Neural cell (in vitro differentiated cells): Measurements from ENCODE around the gene MAP6. TPM values are rescaled to one million over a fixed set of nuclear protein-coding genes. Genes with fewer than 3 reads are reported as not detected.

Experiments
- H2AFZ ChIP-seq: fragments of 200-600, 300-800 bp; sonication (generic), shearing (Covaris generic); 2 replicates; pipeline ENCODE4 v1.6.0; 2014; ENCODE audit warnings: low read depth, mild to moderate bottlenecking, antibody characterized with exemption, low read length, moderate library complexity
- H3F3A ChIP-seq: fragments of 200-600 bp; shearing (Covaris generic); 2 replicates; pipeline ENCODE4 v1.6.1; 2016; ENCODE audit warnings: mild to moderate bottlenecking, moderate library complexity, mixed read lengths, antibody characterized with exemption, low read length; ENCODE audit not compliant: insufficient read depth, poor library complexity, severe bottlenecking
- H3K27ac ChIP-seq: fragments of 200-600, 300-800 bp; sonication (generic), shearing (Covaris generic); 2 replicates; pipeline ENCODE4 v1.5.1; 2014; ENCODE audit warnings: mild to moderate bottlenecking, low read length, moderate library complexity
- H3K27me3 ChIP-seq: fragments of 300-800, 200-600 bp; sonication (generic), shearing (Covaris generic); 2 replicates; pipeline ENCODE4 v1.6.0; 2014; ENCODE audit warnings: mild to moderate bottlenecking, low read depth, low read length, moderate library complexity; ENCODE audit not compliant: insufficient read depth
- H3K36me3 ChIP-seq: fragments of 300-800, 200-600 bp; sonication (generic), shearing (Covaris generic); 2 replicates; pipeline ENCODE4 v1.5.1; 2014; ENCODE audit warnings: mild to moderate bottlenecking, antibody characterized with exemption, low read length, moderate library complexity; ENCODE audit not compliant: insufficient read depth
- H3K4me2 ChIP-seq: fragments of 300-800, 200-600 bp; sonication (generic), shearing (Covaris generic); 2 replicates; pipeline ENCODE4 v1.6.0; 2014; ENCODE audit warnings: mild to moderate bottlenecking, low read length
- H3K4me3 ChIP-seq: fragments of 300-800, 200-600 bp; sonication (generic), shearing (Covaris generic); 2 replicates; pipeline ENCODE4 v1.5.1; 2014; ENCODE audit warnings: mild to moderate bottlenecking, low read length, moderate library complexity
- H3K79me2 ChIP-seq: fragments of 200-600 bp; shearing (Covaris generic); replicated peaks from 2 replicates; pipeline ENCODE4 v1.6.0; 2014; ENCODE audit warnings: mild to moderate bottlenecking, low read length, moderate library complexity; ENCODE audit not compliant: insufficient read depth
- H3K9ac ChIP-seq: fragments of 300-800, 200-600 bp; sonication (generic), shearing (Covaris generic); 2 replicates; pipeline ENCODE4 v1.6.1; 2016; ENCODE audit warnings: mild to moderate bottlenecking, low read length, mixed read lengths
- H3K9me2 ChIP-seq: fragments of 200-600 bp; shearing (Covaris generic); 2 replicates; pipeline ENCODE4 v1.6.1; 2016; ENCODE audit warnings: mild to moderate bottlenecking, low read length, mixed read lengths; ENCODE audit not compliant: insufficient read depth
- H3K9me3 ChIP-seq: fragments of 200-600, 300-800 bp; sonication (generic), shearing (Covaris generic); 2 replicates; pipeline ENCODE4 v1.6.1; 2016; ENCODE audit warnings: mild to moderate bottlenecking, mixed run types, low read length, moderate library complexity, mixed read lengths
- H4K20me1 ChIP-seq: fragments of 200-600 bp; shearing (Covaris generic); 2 replicates; pipeline ENCODE4 v1.6.1; 2016; ENCODE audit warnings: mild to moderate bottlenecking, mixed run types; ENCODE audit not compliant: insufficient read depth
- CTCF ChIP-seq: fragments of 450-650 bp; IDR thresholded peaks from 2 replicates; pipeline ENCODE4 v1.5.1; 2014; ENCODE audit warnings: antibody characterized with exemption, mild to moderate bottlenecking, moderate library complexity; ENCODE audit not compliant: poor library complexity, severe bottlenecking
- EP300 ChIP-seq: fragments of 450-650 bp; conservative IDR thresholded peaks from 2 replicates; pipeline ENCODE4 v1.6.1; 2014; ENCODE audit warnings: antibody characterized with exemption, mild to moderate bottlenecking, moderate library complexity; ENCODE audit not compliant: poor library complexity, severe bottlenecking
- EZH2 ChIP-seq: fragments of 200-600, 300-800 bp; shearing (Covaris generic), sonication (generic); IDR thresholded peaks from 2 replicates; pipeline ENCODE4 v1.6.1; 2014; ENCODE audit warnings: antibody characterized with exemption, low read length, borderline replicate concordance, mild to moderate bottlenecking; ENCODE audit not compliant: insufficient read depth, poor library complexity, severe bottlenecking
- MXI1 ChIP-seq: fragments of 450-650 bp; conservative IDR thresholded peaks from 2 replicates; pipeline ENCODE4 v1.6.1; 2014; ENCODE audit warnings: antibody characterized with exemption, mild to moderate bottlenecking; ENCODE audit not compliant: poor library complexity, severe bottlenecking
- POLR2AphosphoS5 ChIP-seq: IDR thresholded peaks from 2 replicates; pipeline ENCODE4 v1.6.1; 2012
- RAD21 ChIP-seq: fragments of 450-650 bp; conservative IDR thresholded peaks from 2 replicates; pipeline ENCODE4 v1.6.1; 2014; ENCODE audit warnings: antibody characterized with exemption, mild to moderate bottlenecking, moderate library complexity
- REST ChIP-seq: IDR thresholded peaks from 2 replicates; pipeline ENCODE4 v1.6.1; 2012; ENCODE audit warnings: borderline replicate concordance
- SMC3 ChIP-seq: fragments of 450-650 bp; conservative IDR thresholded peaks from 2 replicates; pipeline ENCODE4 v1.6.1; 2014; ENCODE audit warnings: antibody characterized with exemption, mild to moderate bottlenecking, moderate library complexity; ENCODE audit not compliant: poor library complexity
- TAF1 ChIP-seq: IDR thresholded peaks from 2 replicates; pipeline ENCODE4 v1.6.1; 2012; ENCODE audit warnings: low read depth
- polyA plus RNA-seq: library from polyadenylated mRNA; depleted of rRNA; stranded (reverse); fragments of >200 nt; gene quantifications from 2 replicates; pipeline ENCODE4 v1.2.3, GENCODE V29; 2014

Gene MAP6
- polyA plus RNA-seq, 1 donor from 2014 or later: 178 TPM

- Histone ChIP-seq H3K9me2 (no peaks in the 10 kb centered on the region), H3K4me3 (no peak overlapping the region), H3K79me2 (peaks cover 3% of the 10 kb centered on the region), H3K36me3 (peaks cover 4% of the 10 kb centered on the region), H3K9me3 (no peaks in the 10 kb centered on the region), H3F3A (no peaks in the 10 kb centered on the region), H3K9ac (no peak overlapping the region), H2AFZ (no peak overlapping the region), H4K20me1 (no peaks in the 10 kb centered on the region), H3K27me3 (no peaks in the 10 kb centered on the region), H3K27ac (no peak overlapping the region), H3K4me2 (no peak overlapping the region)
- no peak for TF ChIP-seq RAD21
- no peak for TF ChIP-seq TAF1
- TF ChIP-seq SMC3: no peak
- TF ChIP-seq CTCF: no peak
- TF ChIP-seq EZH2: no peak
- TF ChIP-seq POLR2AphosphoS5: no peak
- TF ChIP-seq MXI1: no peak
- no peak for TF ChIP-seq REST
- TF ChIP-seq EP300: no peak
These were observed 68.5 kb downstream of the MAP6 start for GRCh38 chr11:75600356-75600755.

GRCh38 chr11:75598900-75599299, 69.9 kb downstream of the MAP6 start:
- Histone ChIP-seq H3K27ac (no peak overlapping the region), H2AFZ (no peak overlapping the region), H3K9ac (no peak overlapping the region), H3K9me3 (no peaks in the 10 kb centered on the region), H3K36me3 (peaks cover 4% of the 10 kb centered on the region), H4K20me1 (no peaks in the 10 kb centered on the region), H3F3A (no peaks in the 10 kb centered on the region), H3K79me2 (peaks cover 3% of the 10 kb centered on the region), H3K4me2 (no peak overlapping the region), H3K4me3 (no peak overlapping the region), H3K9me2 (no peaks in the 10 kb centered on the region), H3K27me3 (no peaks in the 10 kb centered on the region)
- TF ChIP-seq SMC3: no peak
- no peak for TF ChIP-seq EZH2
- TF ChIP-seq MXI1: no peak
- no peak for TF ChIP-seq POLR2AphosphoS5
- TF ChIP-seq RAD21: no peak
- no peak for TF ChIP-seq CTCF
- TF ChIP-seq TAF1: no peak
- TF ChIP-seq EP300: no peak
- no peak for TF ChIP-seq REST
